ENCODE measurements around the gene MYH7B.

MYH7B gene

DNA sequence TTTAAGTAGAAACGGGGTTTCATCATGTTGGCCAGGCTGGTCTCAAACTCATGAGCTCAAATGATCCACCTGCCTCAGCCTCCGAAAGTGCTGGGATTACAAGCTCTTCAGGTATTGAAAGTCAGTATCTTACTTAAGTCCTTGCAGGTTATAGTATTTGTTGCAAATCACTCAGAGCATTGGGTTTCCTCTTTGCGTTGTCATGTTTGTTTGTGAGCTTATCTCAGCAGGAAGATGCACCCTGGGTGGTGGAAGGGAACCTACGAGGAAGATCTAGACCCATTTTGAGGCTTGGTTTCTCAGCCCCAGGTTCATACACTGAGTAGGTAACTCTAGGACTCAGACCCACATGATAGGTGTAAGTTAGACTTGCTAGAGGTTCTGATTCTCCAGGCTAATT is 18.6 kb downstream of the MYH7B start:
- no peak overlapping the region for H3K4me3 ChIP-seq
- DNase-seq (ENCODE audit: low spot score in 2 of 2) = no peak
- H3K36me3 ChIP-seq (replicated peaks) = no peaks in the 10 kb centered on the region
- in situ Hi-C loops (cut with MboI; ENCODE audit: low sequenced_read_pairs) = no loop called here
- H3K27me3 ChIP-seq (ENCODE audit: low read depth) = no peaks in the 10 kb centered on the region
- H3K4me1 ChIP-seq = peaks cover 21% of the 10 kb centered on the region
- H3K9me3 ChIP-seq = no peaks in the 10 kb centered on the region

DNA sequence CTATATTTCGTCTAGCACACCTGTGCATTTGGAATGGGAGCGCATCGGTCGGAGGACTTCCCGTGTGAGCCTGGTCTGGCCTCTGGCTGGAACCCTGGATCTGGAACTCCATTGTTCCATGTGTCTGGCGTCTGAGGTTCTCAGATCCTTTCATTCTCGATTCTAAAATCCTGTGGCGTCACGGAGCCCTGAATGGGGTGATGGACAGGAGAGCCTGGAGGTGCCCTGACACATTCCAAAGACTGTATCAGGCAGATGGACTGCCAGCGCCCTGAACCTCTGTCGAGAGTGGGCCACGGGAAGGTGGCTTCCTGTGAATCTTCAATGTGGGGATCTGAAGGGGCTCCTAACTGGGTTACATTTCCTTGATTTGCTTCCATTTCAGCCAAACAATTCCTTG is 20.6 kb downstream of the MYH7B start:
- H3K36me3 ChIP-seq (replicated peaks) = no peaks in the 10 kb centered on the region
- in situ Hi-C loops (cut with MboI; ENCODE audit: low sequenced_read_pairs) = no loop called here

DNA sequence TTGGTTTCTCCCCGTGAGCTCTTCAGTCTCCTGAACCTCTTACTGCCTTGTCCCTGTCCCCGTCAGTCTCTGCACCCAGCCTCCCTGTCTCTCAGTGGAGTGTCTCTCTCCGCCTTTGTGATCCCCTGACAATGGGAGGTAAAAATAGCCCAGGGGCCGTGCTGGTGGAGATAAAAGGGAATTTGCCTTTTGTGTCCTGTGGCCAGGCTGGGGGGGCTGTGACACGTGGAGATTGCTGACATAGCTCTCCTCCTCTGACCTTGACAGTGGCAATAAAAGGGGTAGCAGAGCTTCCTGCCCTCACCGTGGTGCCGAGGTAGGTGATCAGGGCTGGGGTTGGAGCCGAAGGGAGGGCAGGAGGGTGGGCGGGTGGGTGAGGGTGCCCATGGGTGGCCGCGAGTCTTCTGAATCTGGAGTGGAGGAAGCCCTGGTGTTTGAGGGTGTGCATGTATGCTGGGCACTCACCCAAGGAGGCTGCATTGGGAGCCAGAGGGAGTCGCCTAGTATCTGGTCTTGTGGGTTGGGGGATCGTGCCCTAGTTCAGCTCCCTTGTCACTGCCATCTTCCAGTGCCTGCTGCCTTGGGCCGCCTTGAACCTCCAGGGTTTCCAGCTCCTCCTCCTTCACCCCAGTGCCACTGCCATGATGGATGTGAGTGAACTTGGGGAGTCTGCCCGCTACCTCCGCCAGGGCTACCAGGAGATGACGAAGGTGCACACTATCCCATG is 21.9 kb downstream of the MYH7B start:
- H3K4me1 ChIP-seq = peaks cover 21% of the 10 kb centered on the region
- H3K4me3 ChIP-seq = no peak overlapping the region
- in situ Hi-C loops (cut with MboI; ENCODE audit: low sequenced_read_pairs) = no loop called here
- no peaks in the 10 kb centered on the region for H3K36me3 ChIP-seq (replicated peaks)
- H3K27me3 ChIP-seq (ENCODE audit: low read depth) = no peaks in the 10 kb centered on the region
- H3K9me3 ChIP-seq = no peaks in the 10 kb centered on the region
- DNase-seq (ENCODE audit: low spot score in 2 of 2) = peak; percentile 72 to 82

More for the DNA sequence above, 20.6 kb downstream of the MYH7B start:
- DNase-seq (ENCODE audit: low spot score in 2 of 2) = no peak
- Histone ChIP-seq H3K4me1 (peaks cover 21% of the 10 kb centered on the region), H3K27me3 (ENCODE audit: low read depth) (no peaks in the 10 kb centered on the region), H3K9me3 (no peaks in the 10 kb centered on the region), H3K4me3 (no peak overlapping the region)

DNA sequence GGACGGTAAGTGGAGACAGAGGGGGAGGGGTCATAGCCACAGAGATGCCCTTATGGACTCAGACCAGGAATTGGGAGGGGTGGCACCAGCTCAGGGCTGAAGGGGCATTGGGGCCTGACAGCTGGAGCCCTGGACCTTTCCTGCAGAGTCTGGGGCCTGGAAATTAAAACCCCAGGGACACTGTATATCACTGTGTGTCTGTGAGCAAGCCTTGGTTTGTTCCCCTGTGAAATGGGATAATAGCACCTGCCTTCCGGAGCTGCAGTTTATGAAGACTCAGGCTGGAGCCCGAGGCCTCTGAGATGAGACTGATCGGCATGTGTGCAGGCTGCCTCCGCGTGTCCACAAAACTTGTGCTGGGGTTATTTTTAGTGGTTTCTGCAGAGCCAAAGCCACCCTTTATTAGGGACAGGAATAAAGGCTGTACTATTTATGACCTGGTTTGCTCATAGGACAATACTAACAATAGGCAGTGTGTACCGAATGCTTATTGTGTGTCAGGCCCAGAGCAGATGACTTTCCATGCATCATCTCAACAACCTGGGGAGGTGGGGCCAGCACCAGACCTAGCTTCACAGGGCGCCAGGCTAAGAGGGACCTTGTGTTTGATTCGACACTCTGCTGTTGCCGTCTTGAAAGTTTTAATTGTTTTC is 22.6 kb downstream of the MYH7B start:
- no peaks in the 10 kb centered on the region for H3K9me3 ChIP-seq
- no peak for DNase-seq (ENCODE audit: low spot score in 2 of 2)
- in situ Hi-C loops (cut with MboI; ENCODE audit: low sequenced_read_pairs) = no loop called here

DNA sequence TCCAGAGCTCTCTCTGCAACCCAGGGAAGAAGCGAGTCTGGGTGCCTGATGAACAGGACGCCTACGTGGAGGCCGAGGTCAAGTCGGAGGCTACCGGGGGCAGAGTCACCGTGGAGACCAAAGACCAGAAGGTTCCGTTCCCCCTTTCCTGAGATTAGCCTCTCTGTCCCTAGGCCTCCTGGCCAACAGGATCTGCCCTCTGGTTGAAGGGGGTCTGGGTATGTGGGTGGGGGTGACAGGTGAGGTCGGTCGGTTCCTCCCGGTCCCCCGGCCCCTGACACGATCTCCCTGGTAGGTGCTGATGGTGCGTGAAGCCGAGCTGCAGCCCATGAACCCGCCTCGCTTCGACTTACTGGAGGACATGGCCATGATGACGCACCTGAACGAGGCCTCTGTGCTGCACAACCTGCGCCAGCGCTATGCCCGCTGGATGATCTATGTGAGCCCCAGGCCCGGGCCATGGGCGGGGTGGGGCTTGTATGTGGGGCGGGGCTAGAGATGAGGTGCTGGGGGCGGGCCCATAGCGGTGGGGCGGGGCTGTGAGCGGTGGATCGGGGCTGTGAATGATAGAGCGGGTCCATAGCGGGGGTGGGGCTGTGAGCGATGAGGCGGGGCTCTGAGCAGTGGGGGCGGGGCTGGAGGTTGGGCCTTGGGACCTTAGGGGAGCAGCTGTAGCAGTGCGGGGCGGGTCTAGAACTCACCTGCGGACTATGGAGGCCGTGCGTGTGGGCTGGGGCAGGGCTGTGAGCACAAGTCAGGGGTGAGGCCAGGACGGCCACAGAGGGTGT is 23.9 kb downstream of the MYH7B start:
- no peaks in the 10 kb centered on the region for H3K9me3 ChIP-seq
- no peak overlapping the region for H3K4me3 ChIP-seq
- H3K4me1 ChIP-seq = peaks cover 32% of the 10 kb centered on the region
- no peaks in the 10 kb centered on the region for H3K36me3 ChIP-seq (replicated peaks)
- peak in 1 of 2 experiments; percentile 66 for DNase-seq (ENCODE audit: low spot score in 2 of 2)
- in situ Hi-C loops (cut with MboI; ENCODE audit: low sequenced_read_pairs) = no loop called here
- H3K27me3 ChIP-seq (ENCODE audit: low read depth) = no peaks in the 10 kb centered on the region

More for the DNA sequence above, 22.6 kb downstream of the MYH7B start:
- Histone ChIP-seq H3K4me1 (peaks cover 21% of the 10 kb centered on the region), H3K4me3 (no peak overlapping the region), H3K36me3 (replicated peaks) (no peaks in the 10 kb centered on the region), H3K27me3 (ENCODE audit: low read depth) (no peaks in the 10 kb centered on the region)

DNA sequence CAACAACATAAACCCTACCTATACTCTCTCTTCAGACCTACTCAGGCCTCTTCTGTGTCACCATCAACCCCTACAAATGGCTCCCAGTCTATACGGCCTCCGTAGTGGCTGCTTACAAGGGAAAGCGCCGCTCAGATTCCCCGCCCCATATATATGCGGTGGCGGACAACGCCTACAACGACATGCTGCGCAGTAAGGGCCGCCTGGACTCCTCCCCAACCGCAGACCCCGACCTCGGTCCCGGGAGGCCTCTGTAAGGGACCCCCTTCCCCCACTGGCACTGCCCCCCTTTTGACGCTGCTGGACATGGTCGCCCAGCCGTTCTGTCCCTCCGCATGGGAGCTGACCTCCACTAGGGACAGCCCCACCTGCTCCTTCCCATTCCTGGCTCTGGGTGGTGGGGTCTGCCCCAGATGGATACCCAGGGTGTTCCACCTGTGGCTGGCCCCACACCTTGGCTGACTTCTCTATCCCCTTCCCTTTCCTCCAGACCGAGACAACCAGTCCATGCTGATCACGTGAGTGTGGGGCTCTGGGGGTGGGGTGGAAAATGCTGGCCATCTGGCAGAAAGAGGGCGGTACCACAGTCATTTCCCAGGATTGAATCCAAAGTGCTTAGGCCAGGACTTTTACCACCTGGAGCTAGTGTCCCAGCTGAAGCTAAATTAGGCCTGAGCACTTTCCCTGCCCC is 25.0 kb downstream of the MYH7B start:
- in situ Hi-C loops (cut with MboI; ENCODE audit: low sequenced_read_pairs) = no loop called here
- no peaks in the 10 kb centered on the region for H3K27me3 ChIP-seq (ENCODE audit: low read depth)
- H3K9me3 ChIP-seq = no peaks in the 10 kb centered on the region
- H3K36me3 ChIP-seq (replicated peaks) = no peaks in the 10 kb centered on the region
- peak in 1 of 2 experiments; percentile 55 for DNase-seq (ENCODE audit: low spot score in 2 of 2)
- H3K4me1 ChIP-seq = peaks cover 32% of the 10 kb centered on the region
- no peak overlapping the region for H3K4me3 ChIP-seq

DNA sequence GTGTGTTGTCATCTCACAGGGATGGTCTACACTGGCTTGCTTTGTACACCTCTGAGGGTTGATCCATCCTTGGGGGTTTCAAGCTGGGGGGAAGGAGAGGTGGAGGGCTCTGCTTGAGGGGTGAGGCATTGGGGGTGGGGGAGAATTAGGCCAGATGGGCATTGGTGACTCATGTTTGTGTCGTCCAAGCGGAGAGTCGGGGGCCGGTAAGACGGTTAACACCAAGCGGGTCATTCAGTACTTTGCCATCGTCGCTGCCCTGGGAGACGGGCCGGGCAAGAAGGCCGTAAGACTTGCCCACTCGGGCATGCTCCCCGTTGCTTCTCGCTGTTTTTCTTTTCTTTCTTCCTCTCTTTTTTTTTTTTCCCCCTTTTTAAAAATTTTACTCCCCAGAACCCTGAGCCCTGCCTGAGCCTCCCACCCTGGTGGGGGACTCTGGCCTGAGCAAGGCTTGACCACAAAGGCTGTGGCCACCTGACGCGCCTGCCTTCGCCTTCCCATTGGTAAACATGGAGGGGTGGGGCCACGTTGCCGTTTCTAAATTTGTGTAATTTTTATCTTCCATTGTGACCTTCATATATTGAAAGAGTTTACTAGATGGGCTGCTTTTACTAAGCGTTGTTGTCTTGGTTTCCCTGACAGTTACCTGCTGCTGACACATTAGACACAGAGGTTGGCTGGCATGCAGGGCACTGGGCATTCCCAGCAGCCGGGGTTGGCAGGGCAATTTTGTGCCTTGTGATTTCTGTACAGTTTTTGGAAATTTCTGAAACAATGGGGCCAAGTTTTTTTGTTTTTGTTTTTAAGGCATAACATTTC is 26.8 kb downstream of the MYH7B start:
- peaks cover 24% of the 10 kb centered on the region for H3K4me1 ChIP-seq
- no peaks in the 10 kb centered on the region for H3K36me3 ChIP-seq (replicated peaks)
- H3K4me3 ChIP-seq = no peak overlapping the region
- DNase-seq (ENCODE audit: low spot score in 2 of 2) = no peak
- in situ Hi-C loops (cut with MboI; ENCODE audit: low sequenced_read_pairs) = no loop called here
- H3K27me3 ChIP-seq (ENCODE audit: low read depth) = no peaks in the 10 kb centered on the region
- H3K9me3 ChIP-seq = no peaks in the 10 kb centered on the region

DNA sequence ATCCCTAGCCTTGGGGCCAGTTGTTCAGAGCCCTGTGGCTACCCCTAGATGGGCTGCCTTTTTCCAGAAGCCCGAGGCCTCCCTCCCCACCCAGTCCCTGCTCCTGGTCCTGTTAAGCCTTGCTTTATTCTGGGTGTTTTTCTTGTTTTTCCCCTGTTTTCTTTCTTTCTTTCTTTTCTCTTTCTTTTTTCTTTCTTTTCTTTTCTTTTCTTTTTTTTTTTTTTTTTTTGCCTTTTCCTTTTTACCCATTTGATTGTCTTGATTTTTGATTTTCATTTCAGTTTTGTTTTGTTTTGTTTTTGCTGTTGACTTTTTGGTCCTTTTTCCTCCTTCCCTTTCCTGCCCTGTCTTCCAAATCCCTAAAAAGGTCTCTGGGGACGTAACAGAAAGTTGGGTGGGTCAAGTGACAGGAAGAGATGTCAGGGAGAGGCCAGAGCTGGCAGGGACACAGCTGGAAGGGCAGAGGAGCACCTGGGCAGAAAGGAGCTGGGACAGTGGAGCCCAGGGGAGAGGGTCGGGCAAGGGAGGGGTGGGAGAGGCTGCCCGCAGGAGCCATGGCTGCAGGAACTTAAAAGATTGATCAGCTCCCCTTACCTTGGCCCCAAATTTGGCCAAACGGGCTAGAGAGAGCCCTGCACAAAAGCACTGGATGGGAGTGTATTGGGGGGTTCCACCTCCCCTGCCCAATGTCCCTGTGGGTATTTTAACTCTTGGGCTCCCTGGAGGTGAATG is 27.6 kb downstream of the MYH7B start:
- H3K9me3 ChIP-seq = no peaks in the 10 kb centered on the region
- H3K4me3 ChIP-seq = no peak overlapping the region
- H3K36me3 ChIP-seq (replicated peaks) = no peaks in the 10 kb centered on the region
- in situ Hi-C loops (cut with MboI; ENCODE audit: low sequenced_read_pairs) = no loop called here
- no peaks in the 10 kb centered on the region for H3K27me3 ChIP-seq (ENCODE audit: low read depth)
- no peak for DNase-seq (ENCODE audit: low spot score in 2 of 2)
- peaks cover 16% of the 10 kb centered on the region for H3K4me1 ChIP-seq

DNA sequence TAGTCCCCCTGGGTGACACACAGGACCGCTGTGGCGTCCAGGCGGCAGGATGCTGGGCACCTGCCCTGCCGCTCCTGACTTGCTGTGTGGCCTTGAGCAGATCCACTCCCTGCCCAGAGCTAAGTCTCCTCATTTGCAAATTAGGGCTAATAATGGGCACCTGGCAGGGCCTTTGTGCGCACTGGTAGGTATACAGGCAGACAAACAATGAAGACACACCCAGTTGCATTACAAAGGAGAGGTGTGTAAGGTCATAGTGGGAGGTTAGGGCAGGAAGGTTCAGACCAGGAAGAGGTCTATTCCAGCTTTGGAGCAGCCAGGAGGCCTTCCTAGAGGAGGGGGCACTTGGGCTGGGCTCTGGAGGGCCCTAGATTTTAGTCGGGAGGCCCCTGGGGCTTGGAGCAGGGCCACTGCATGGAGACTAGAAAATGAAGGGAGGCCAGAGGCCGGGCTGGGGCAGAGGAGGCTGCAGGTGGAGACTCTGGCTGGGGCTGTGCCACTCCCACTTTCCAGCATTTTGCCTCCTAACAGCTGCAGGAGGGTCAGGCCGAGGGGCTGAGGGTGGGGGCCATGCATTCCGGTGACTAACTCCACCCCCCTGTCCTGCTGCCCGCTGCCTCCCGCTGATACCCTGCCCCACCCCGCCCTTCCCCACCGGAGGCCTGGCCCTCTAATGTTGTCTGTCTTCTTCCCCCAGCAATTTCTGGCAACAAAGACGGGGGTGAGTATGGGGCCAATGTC is 28.5 kb downstream of the MYH7B start:
- DNase-seq (ENCODE audit: low spot score in 2 of 2) = peak; percentile 36 to 60
- no peak overlapping the region for H3K4me3 ChIP-seq

DNA sequence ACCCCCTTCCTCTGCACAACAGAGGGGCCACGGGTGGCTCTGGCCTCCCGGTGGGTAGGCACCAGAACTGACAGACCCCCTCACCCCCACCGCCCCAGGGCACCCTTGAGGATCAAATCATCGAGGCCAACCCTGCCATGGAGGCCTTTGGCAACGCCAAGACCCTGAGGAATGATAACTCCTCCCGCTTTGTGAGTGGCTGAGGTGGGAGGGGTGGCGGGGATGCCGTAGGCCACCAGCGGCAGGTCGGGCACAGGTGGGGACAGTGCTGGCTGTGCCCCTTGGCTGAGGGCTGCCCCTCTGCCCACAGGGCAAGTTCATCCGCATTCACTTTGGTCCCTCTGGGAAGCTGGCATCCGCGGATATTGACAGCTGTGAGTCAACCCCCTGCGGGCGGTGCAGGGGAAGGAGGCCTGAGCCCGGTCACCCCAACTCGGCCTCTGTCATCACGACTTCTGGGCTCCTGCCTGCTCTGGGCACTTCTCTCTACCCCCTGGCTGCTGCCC is 29.1 kb downstream of the MYH7B start:
- Histone ChIP-seq H3K4me1 (peaks cover 12% of the 10 kb centered on the region), H3K36me3 (replicated peaks) (no peaks in the 10 kb centered on the region), H3K4me3 (no peak overlapping the region), H3K27me3 (ENCODE audit: low read depth) (no peaks in the 10 kb centered on the region), H3K9me3 (no peaks in the 10 kb centered on the region)
- no peak for DNase-seq (ENCODE audit: low spot score in 2 of 2)
- in situ Hi-C loops (cut with MboI; ENCODE audit: low sequenced_read_pairs) = no loop called here

More for the DNA sequence above, 28.5 kb downstream of the MYH7B start:
- no peaks in the 10 kb centered on the region for H3K27me3 ChIP-seq (ENCODE audit: low read depth)
- H3K9me3 ChIP-seq = no peaks in the 10 kb centered on the region
- peaks cover 12% of the 10 kb centered on the region for H3K4me1 ChIP-seq
- in situ Hi-C loops (cut with MboI; ENCODE audit: low sequenced_read_pairs) = no loop called here
- H3K36me3 ChIP-seq (replicated peaks) = no peaks in the 10 kb centered on the region

DNA sequence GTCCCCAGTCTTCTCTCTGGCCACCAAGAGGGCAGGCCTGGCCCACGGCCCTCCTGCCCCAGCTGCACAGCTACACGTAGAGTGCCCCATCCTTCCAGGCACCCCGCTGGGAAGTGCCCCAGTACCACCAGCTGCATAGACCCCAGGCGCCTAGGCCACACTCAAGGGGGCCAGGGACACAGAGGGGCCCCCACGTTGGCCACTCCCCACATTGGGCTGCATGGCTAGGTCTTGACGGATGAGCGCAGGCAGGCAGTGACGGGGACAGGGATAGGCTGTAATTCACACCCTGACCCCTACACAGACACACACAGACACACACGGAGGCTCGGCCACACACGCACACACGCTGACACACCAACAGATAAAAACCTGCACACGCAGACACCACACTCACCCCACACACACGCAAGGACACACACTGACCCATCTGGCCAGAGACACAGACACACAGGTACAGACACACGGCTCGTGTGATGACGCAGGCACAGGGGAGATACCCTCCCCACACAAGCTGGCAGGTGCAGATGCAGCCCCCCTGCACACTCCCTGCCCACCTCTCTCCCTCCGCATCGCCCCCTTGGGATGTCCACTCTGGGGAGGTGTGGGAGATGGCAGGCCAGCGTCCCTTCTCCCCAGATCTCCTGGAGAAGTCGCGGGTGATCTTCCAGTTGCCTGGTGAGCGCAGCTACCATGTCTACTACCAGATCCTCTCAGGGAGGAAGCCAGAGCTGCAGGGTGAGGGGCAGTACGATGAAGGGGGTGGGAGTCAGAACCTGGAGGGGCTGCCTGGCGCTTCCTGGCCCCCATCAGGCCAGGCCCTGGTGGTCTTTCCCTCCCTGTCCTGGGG is 30.0 kb downstream of the MYH7B start:
- no peak overlapping the region for H3K4me3 ChIP-seq
- H3K36me3 ChIP-seq (replicated peaks) = no peaks in the 10 kb centered on the region
- DNase-seq (ENCODE audit: low spot score in 2 of 2) = no peak
- no peaks in the 10 kb centered on the region for H3K9me3 ChIP-seq
- H3K27me3 ChIP-seq (ENCODE audit: low read depth) = no peaks in the 10 kb centered on the region
- H3K4me1 ChIP-seq = peaks cover 12% of the 10 kb centered on the region
- in situ Hi-C loops (cut with MboI; ENCODE audit: low sequenced_read_pairs) = no loop called here
